PFSK-1 (cell line): ENCODE results near the gene ZNF185.

Source experiments
- FOXP2 ChIP-seq: optimal IDR thresholded peaks from 2 replicates; pipeline ENCODE3; 2011; ENCODE audit warnings: borderline replicate concordance, control low read depth, inconsistent platforms; ENCODE audit not compliant: insufficient read depth; ENCODE audit errors: extremely low read length, extremely low read depth
- POLR2AphosphoS5 ChIP-seq: IDR thresholded peaks from 2 replicates; pipeline ENCODE4 v1.6.1; 2012; ENCODE audit warnings: low read depth, mild to moderate bottlenecking, control low read depth, low read length, moderate library complexity
- SIN3A ChIP-seq: IDR thresholded peaks from 2 replicates; pipeline ENCODE4 v1.6.1; 2012; ENCODE audit warnings: mild to moderate bottlenecking, low read length, moderate library complexity, borderline replicate concordance; ENCODE audit not compliant: insufficient read depth
- TAF1 ChIP-seq: IDR thresholded peaks from 2 replicates; pipeline ENCODE4 v1.6.1; 2012; ENCODE audit warnings: low read length, control low read depth, borderline replicate concordance; ENCODE audit not compliant: insufficient read depth
- TF ChIP-seq, protein P1 (sequence below), 2 experiments: IDR thresholded peaks; 2 replicates each; pipeline versions ENCODE4 v1.6.1 to v1.8.0; 2011 to 2012; ENCODE audit warnings: low read depth in 2 of 2, low read length in 2 of 2, control low read depth in 1 of 2, inconsistent platforms in 1 of 2, mild to moderate bottlenecking in 1 of 2, moderate library complexity in 1 of 2; ENCODE audit not compliant: insufficient read depth in 1 of 2

The ZNF185 gene

GRCh38 chrX:152925835-152926234, 28.0 kb downstream of the ZNF185 start:
- TF ChIP-seq FOXP2 (no peak), SIN3A (no peak), POLR2AphosphoS5 (no peak), TAF1 (no peak)
- TF ChIP-seq, protein P1, sequence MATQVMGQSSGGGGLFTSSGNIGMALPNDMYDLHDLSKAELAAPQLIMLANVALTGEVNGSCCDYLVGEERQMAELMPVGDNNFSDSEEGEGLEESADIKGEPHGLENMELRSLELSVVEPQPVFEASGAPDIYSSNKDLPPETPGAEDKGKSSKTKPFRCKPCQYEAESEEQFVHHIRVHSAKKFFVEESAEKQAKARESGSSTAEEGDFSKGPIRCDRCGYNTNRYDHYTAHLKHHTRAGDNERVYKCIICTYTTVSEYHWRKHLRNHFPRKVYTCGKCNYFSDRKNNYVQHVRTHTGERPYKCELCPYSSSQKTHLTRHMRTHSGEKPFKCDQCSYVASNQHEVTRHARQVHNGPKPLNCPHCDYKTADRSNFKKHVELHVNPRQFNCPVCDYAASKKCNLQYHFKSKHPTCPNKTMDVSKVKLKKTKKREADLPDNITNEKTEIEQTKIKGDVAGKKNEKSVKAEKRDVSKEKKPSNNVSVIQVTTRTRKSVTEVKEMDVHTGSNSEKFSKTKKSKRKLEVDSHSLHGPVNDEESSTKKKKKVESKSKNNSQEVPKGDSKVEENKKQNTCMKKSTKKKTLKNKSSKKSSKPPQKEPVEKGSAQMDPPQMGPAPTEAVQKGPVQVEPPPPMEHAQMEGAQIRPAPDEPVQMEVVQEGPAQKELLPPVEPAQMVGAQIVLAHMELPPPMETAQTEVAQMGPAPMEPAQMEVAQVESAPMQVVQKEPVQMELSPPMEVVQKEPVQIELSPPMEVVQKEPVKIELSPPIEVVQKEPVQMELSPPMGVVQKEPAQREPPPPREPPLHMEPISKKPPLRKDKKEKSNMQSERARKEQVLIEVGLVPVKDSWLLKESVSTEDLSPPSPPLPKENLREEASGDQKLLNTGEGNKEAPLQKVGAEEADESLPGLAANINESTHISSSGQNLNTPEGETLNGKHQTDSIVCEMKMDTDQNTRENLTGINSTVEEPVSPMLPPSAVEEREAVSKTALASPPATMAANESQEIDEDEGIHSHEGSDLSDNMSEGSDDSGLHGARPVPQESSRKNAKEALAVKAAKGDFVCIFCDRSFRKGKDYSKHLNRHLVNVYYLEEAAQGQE (IDR thresholded peaks at IDR 0.05; ENCODE audit: insufficient read depth in 1 of 2, low read depth in 2 of 2, low read length in 2 of 2), result no peak

DNA sequence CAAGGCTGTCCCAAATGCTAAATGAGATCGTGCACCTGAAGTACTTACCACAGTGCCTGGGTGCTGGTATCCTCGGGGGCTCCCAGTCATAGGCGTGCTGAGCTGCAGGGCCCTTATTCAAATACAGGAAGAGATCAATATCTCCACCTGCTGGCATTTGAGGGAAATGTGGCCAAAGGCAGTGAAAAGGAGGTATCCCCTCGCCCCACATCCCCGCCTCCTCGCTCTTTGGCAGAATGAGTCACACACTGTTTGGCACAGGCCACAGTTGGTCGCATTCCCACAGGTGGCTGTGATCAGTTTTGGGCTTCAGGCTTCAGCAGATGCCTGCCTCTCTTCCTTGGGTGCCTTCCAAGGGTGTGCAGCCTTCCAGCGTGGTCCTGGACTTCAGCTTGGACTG, 28.4 kb downstream of the ZNF185 start:
- TF ChIP-seq FOXP2 (no peak), POLR2AphosphoS5 (no peak), SIN3A (no peak)
- TF ChIP-seq, protein P1 (IDR thresholded peaks at IDR 0.05; ENCODE audit: insufficient read depth in 1 of 2, low read depth in 2 of 2, low read length in 2 of 2), result no peak

DNA sequence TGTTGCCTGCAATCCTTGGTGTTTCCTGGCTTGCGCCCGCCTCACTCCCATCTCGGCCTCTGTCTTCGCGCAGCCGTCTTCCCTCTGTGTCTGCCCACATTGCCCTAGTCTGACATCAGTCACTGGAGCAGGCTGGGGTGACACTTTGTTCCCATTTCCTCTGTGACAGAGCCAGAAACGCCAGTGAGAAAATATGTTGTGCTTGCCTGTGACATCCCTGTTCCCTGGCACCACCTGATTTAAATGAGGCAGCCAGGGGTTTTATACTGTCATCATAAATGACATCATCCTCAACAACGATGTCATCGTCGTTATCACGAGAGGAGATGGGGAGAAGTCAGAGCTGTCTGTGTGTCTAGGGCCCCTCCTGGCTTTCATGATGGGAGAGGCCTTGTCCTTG, 29.1 kb downstream of the ZNF185 start:
- TF ChIP-seq POLR2AphosphoS5 (no peak), FOXP2 (no peak), SIN3A (no peak), TAF1 (no peak)
- TF ChIP-seq, protein P1 (IDR thresholded peaks at IDR 0.05; ENCODE audit: insufficient read depth in 1 of 2, low read depth in 2 of 2, low read length in 2 of 2), result no peak

GRCh38 chrX:152927858-152928760, 30.2 kb downstream of the ZNF185 start:
- TF ChIP-seq FOXP2, result no peak

DNA sequence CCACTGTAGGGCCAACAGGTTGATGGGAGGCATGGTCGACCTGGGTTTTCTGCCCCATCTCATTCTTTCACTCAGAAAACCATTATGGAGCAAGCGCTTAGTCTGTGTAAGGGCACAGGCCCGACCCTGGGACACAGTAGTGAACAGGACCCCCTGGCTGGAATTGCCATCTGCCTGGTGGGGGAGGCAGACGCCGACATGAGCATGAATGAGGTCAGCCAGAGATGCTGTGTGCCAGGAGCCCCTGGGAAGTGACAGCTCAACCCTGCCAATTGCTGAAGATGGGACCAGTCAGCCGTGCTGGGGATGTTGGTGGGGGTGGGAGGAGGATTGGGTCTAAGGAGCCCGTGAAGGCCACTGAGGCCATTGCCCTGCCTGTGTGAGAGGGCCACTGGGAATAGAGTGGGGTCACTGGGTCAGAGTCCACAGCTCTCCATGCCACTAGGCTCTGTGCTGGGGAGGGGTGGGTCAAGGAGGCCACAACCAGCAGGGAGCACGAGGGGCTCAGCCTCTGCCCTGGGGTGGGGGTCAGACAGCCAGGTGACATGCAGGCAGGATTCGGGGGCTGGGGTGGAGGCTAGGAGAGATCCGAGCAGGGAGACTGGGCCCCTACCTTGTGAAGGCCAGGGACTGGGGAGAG, 31.0 kb downstream of the ZNF185 start:
- TF ChIP-seq TAF1, result no peak
- TF ChIP-seq POLR2AphosphoS5, result no peak
- no peak for TF ChIP-seq SIN3A
- no peak for TF ChIP-seq FOXP2
- TF ChIP-seq, protein P1 (IDR thresholded peaks at IDR 0.05; ENCODE audit: insufficient read depth in 1 of 2, low read depth in 2 of 2, low read length in 2 of 2), result no peak
